ENCODE data around the gene SLC35F6. TPM values are rescaled to one million over a fixed set of nuclear protein-coding genes. Genes with fewer than 3 reads are reported as not detected.

SLC35F6 gene
- polyA plus RNA-seq, 1 donor (not counting 4 experiments of a cell fraction or from before 2014, with no cell fraction given), result 25.7 TPM

- Histone ChIP-seq H3K9ac (ENCODE audit: control insufficient read depth, extremely low read depth, insufficient read depth, low read length) (no peak overlapping the region), H3K27me3 (ENCODE audit: control insufficient read depth, extremely low read depth, insufficient read depth, low read length) (no peaks in the 10 kb centered on the region), H3K4me1 (ENCODE audit: control insufficient read depth, extremely low read depth, insufficient read depth, low read length) (peaks cover 60% of the 10 kb centered on the region), H3K4me2 (ENCODE audit: control insufficient read depth, extremely low read depth, insufficient read depth, low read depth, low read length) (peak overlapping the region; percentile 66), H4K20me1 (ENCODE audit: control insufficient read depth, extremely low read depth, insufficient read depth, low read length) (peaks cover 22% of the 10 kb centered on the region), H3K36me3 (ENCODE audit: control insufficient read depth in 2 of 2, extremely low read depth in 1 of 2, insufficient read depth in 2 of 2, low read length in 2 of 2) (peaks cover 20 to 25% of the 10 kb centered on the region in 2 experiments), H3K4me3 (ENCODE audit: control insufficient read depth in 2 of 3, extremely low read depth in 1 of 3, insufficient read depth in 2 of 3, low read depth in 1 of 3, low read length in 3 of 3) (peak overlapping the region in 2 of 3 experiments; percentile 27 to 29), H3K27ac (ENCODE audit: control insufficient read depth, insufficient read depth, low read length) (peak overlapping the region; percentile 60), H3K9me1 (ENCODE audit: control insufficient read depth, extremely low read depth, insufficient read depth, low read length) (peaks cover 8% of the 10 kb centered on the region), H2AFZ (ENCODE audit: control insufficient read depth, low read length) (no peak overlapping the region), H3K9me3 (ENCODE audit: control insufficient read depth, low read depth, low read length) (no peaks in the 10 kb centered on the region), H3K79me2 (ENCODE audit: control insufficient read depth, insufficient read depth, low read length) (peaks cover 76% of the 10 kb centered on the region)
- TF ChIP-seq CTCF (optimal IDR thresholded peaks at IDR 0.05 in 1 of 3, IDR thresholded peaks at IDR 0.05 in 1 of 3, conservative IDR thresholded peaks at IDR 0.05 in 1 of 3; ENCODE audit: extremely low read depth in 1 of 3, insufficient read depth in 2 of 3, low read length in 3 of 3) (peak; percentile 45 to 69 (median 61)), EZH2 (IDR thresholded peaks at IDR 0.05; ENCODE audit: low read length) (no peak)
- dilution Hi-C loops (cut with MboI; ENCODE audit: extremely low pct_ligation_motif_present, low sequenced_read_pairs), result no loop called here
- DNase-seq (ENCODE audit: low read depth, low spot score) (peak; percentile 80), FAIRE-seq (no peak)
These were observed 7.0 kb downstream of the SLC35F6 start for GRCh38 chr2:26770986-26771586.

- Histone ChIP-seq H4K20me1 (ENCODE audit: control insufficient read depth, extremely low read depth, insufficient read depth, low read length) (peaks cover 22% of the 10 kb centered on the region), H3K4me2 (ENCODE audit: control insufficient read depth, extremely low read depth, insufficient read depth, low read depth, low read length) (peak overlapping the region; percentile 66), H3K9me3 (ENCODE audit: control insufficient read depth, low read depth, low read length) (no peaks in the 10 kb centered on the region), H3K4me1 (ENCODE audit: control insufficient read depth, extremely low read depth, insufficient read depth, low read length) (peaks cover 50% of the 10 kb centered on the region), H3K9me1 (ENCODE audit: control insufficient read depth, extremely low read depth, insufficient read depth, low read length) (peaks cover 8% of the 10 kb centered on the region), H3K4me3 (ENCODE audit: control insufficient read depth in 2 of 3, extremely low read depth in 1 of 3, insufficient read depth in 2 of 3, low read depth in 1 of 3, low read length in 3 of 3) (no peak overlapping the region), H2AFZ (ENCODE audit: control insufficient read depth, low read length) (no peak overlapping the region), H3K27me3 (ENCODE audit: control insufficient read depth, extremely low read depth, insufficient read depth, low read length) (no peaks in the 10 kb centered on the region), H3K36me3 (ENCODE audit: control insufficient read depth in 2 of 2, extremely low read depth in 1 of 2, insufficient read depth in 2 of 2, low read length in 2 of 2) (peaks cover 27 to 31% of the 10 kb centered on the region in 2 experiments), H3K9ac (ENCODE audit: control insufficient read depth, extremely low read depth, insufficient read depth, low read length) (no peak overlapping the region), H3K27ac (ENCODE audit: control insufficient read depth, insufficient read depth, low read length) (peak overlapping the region; percentile 7), H3K79me2 (ENCODE audit: control insufficient read depth, insufficient read depth, low read length) (peaks cover 65% of the 10 kb centered on the region)
- TF ChIP-seq EZH2 (IDR thresholded peaks at IDR 0.05; ENCODE audit: low read length) (no peak), CTCF (optimal IDR thresholded peaks at IDR 0.05 in 1 of 3, IDR thresholded peaks at IDR 0.05 in 1 of 3, conservative IDR thresholded peaks at IDR 0.05 in 1 of 3; ENCODE audit: extremely low read depth in 1 of 3, insufficient read depth in 2 of 3, low read length in 3 of 3) (no peak)
- FAIRE-seq (no peak), DNase-seq (ENCODE audit: low read depth, low spot score) (no peak)
- dilution Hi-C loops (cut with MboI; ENCODE audit: extremely low pct_ligation_motif_present, low sequenced_read_pairs), result no loop called here
These were observed 8.2 kb downstream of the SLC35F6 start for GRCh38 chr2:26772064-26773001.

All from keratinocyte (primary cell).